OCI-M2 (cell line): Measurements from ENCODE around the gene SPECC1.
"Not testable (repeated sequence)": the region's sequence is repeated elsewhere in the genome, so short reads cannot be mapped to it uniquely, and the experiment has no call there.

ENCODE experiments used
- DNase-seq: peaks from one replicate; lab custom pipeline; 2025; ENCODE audit not compliant: unreplicated experiment; lab: John Stamatoyannopoulos, UW

Gene SPECC1

DNA sequence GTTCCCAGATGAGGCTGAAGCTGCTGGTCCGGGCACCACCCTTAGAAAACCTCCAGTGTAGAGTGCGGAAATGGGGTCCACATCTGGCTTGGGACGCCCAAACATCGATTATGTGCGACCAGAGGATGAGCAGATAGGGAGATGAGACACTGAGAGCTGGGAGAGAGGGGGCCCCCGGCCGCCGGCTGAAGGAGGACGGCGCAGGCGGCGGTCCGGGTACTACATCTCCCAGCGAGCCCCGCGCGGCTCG lies 182 bp upstream of the SPECC1 start:
- peak; percentile 53 for DNase-seq

DNA sequence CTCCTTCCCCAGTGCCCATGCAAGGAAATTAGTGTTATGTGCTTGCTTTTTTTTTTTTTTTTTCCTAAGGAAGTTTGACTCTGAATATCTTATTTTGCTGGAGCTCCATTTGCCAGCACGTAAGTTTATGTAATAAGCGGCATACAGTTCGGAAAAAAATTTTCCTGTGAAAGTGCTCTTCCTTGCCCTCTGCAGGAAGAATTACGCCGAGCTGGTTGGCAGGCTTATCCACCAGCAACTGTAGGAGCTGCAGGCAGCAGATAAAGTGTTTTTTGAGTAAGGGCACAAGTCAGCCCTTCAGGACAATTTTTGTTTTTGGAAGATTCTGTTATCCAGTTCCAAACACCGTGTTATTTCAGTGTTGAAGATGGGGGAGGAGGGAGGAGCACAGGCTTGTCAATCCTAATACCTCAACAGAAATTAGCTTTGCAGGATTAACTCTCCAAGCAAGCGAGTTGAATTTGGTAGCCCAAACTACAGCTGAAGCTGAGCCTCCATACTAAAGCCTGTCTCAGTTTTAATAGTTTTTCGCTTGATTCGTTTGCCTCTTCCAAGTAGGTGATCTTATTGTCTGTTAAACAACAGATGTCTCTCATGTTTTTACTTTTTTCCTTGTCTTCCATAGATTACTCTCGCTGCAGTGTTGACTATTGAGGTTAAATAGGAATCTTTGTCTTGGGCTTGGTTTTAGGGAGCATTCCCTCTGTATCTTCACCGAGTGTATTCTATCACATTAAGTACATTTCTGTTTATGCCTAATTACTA lies 1.1 kb downstream of the SPECC1 start:
- DNase-seq: peak; percentile 69

- DNase-seq: no peak
Observed at GRCh38 chr17:20010936-20011335, 1.8 kb downstream of the SPECC1 start.

- DNase-seq: no peak
Observed at GRCh38 chr17:20012017-20012536, 2.9 kb downstream of the SPECC1 start.

DNA sequence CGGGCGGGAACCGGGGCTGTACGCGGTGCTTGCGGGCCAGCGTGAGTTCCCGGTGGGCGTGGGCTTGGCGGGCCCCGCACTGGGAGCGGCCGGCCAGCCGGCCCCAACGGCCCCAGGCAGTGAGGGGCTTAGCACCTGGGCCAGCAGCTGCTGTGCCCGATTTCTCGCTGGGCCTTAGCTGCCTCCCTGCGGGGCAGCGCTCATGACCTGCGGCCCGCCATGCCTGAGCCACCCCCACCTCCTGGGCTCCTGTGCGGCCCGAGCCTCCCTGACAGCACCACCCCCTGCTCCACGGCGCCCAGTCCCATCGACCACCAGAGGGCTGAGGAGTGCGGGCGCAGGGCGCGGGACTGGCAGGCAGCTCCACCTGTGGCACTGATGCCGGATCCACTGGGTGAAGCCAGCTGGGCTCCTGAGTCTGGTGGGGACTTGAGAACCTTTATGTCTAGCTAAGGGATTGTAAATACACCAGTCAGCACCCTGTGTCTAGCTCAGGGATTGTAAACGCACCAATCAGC lies 7.4 kb downstream of the SPECC1 start:
- DNase-seq: not testable (repeated sequence)

- no peak for DNase-seq
Observed at GRCh38 chr17:20022701-20023100, 13.5 kb downstream of the SPECC1 start.

GRCh38 chr17:20026960-20027359 lies 17.8 kb downstream of the SPECC1 start:
- DNase-seq: no peak

- DNase-seq: no peak
Observed at GRCh38 chr17:20028443-20028842, 19.3 kb downstream of the SPECC1 start.

DNA sequence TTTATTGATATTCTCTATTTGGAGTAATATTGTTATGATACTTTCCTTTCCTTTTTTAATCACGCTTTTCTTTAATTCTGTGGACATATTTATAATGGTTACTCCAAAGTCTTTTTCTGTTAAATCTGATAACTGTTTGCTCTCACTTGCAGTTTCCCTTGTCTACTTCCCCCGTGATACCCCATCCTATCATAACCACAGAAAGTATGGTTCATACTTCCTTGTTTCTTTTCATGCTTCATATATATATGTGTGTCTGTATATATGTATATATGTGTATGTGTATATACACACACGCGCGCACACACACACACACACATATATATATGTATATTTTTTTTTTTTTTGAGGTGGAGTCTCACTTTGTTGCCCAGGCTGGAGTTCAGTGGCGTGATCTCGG lies 23.5 kb downstream of the SPECC1 start:
- DNase-seq: no peak

DNA sequence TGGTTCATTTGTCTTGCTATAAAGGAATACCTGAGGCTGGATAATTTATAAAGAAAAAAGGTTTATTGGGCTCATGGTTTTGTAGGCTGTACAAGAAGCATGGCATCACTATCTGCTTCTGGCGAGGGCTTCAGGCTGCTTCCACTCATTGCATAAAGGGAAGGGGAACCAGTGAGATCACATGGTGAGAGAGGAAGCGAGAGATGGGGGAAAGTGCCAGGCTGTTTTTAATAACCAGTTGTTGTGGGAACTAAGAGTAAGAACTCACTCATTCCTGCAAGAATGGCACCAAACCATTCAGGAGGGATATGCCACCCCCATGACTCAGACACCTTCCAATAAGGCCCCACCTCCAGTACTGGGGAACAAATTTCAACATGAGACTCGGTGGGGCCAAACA lies 24.3 kb downstream of the SPECC1 start:
- DNase-seq: no peak

DNA sequence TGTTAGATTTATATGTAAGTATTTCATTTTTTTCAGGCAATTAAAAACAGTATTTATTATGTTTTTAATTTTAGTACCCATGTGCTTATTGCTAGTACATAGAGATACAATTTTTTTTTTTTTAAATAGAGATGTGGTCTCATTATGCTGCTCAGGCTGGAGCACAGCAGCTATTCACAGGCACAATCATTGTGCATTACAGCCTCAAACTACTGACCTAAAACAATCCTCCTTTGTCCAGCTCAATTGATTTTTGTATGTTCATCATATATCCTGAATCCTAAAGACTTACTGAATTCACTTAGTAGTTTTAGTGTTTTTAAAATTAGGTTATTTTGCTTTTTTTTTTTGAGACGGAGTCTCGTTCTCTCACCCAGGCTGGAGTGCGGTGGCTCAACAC lies 26.3 kb downstream of the SPECC1 start:
- DNase-seq: no peak

DNA sequence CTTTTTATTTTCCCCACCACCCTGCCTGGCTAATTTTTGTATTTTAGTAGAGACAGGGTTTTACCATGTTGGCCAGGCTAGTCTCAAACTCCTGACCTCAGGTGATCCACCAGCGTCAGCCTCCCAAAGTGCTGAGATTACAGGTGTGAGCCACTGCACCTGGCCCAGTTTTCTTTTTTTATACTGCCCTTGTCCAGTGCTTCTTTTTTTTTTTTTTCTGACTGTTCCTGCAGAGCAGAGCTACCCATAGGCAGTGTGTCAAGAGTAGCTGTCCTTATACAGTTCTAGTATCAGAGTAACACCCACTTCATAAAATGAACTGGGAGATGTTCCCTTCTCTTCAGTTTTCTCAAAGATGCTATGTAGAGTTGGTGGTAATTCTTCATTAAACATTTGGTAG lies 28.1 kb downstream of the SPECC1 start:
- not testable (repeated sequence) for DNase-seq

DNA sequence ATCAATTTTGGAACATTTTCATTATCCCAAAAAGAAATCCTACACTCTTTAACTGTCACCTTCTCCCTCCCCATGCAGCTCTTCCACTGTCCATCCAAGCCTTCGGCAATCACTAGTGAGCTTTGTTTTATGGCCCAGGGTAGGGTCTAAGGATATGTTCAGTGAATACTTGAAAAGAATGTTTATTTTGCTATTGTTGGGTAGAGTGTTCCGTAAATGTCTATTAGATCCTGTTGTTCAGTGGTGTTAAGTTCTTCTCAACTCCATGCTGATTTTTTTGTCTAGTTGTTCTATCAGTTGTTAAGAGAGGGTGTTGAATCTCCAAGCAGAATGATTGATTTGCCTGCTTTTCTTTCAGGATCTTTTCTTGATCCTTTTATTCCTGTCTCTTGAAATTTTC lies 29.9 kb downstream of the SPECC1 start:
- DNase-seq: no peak

DNA sequence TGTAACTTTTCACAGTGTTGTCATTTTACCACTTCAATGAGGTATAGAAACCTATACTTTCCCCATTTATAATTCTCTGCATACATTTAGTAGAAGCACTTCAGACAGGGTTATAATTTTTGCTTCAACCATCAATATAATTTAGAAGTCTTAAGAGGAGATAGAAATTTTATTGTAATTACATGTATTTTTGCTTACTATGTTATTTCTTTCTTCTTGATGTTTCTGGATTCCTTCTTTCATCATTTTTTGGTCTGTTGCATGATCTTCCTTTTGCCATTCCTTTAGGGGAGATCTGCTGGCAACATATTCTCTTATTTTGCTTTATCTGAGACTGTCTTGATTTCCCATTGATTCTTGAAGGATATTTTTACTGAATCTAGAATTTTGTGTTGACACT lies 31.1 kb downstream of the SPECC1 start:
- no peak for DNase-seq

DNA sequence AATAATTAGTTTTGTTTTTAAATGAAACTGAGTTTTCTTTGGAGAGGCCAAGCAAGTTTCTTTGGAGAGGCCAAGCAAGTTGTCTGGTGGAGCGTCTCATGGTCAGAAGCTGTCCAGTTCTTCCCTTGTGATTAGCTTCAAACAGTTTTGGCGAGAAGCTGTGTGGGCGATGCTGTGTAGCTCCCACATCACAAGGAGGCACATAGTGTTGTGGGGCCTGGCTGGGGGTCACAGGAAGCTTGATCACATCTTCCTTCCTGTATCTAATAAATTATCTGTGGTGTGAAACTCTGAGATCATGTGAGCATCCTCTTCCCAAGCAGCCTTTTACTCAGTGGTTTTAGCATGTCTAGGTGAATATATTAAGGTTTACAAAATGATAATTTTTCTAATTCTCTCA lies 33.9 kb downstream of the SPECC1 start:
- DNase-seq: no peak

GRCh38 chr17:20045476-20045875 lies 36.3 kb downstream of the SPECC1 start:
- DNase-seq: no peak

DNA sequence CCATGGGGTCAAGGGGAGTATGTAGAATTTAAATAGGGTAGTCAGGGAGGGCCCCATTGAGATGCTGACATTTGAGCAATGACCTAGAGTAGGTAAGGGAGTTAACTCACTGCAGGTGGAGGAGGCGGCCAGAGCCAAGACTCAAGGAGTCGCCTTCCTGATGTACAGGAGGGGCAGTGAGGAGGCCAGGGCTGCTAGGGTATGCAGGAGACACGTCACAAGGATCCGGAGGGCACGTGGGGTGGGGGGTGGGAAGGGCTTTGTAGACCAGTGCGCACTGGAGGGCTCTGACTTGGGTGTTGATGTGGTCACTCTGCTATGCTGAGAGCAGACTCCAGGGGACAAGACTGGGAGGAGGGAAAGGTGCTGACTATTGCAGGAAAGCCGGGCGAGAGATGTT lies 37.5 kb downstream of the SPECC1 start:
- no peak for DNase-seq

- no peak for DNase-seq
Observed at GRCh38 chr17:20051624-20052023, 42.5 kb downstream of the SPECC1 start.

DNA sequence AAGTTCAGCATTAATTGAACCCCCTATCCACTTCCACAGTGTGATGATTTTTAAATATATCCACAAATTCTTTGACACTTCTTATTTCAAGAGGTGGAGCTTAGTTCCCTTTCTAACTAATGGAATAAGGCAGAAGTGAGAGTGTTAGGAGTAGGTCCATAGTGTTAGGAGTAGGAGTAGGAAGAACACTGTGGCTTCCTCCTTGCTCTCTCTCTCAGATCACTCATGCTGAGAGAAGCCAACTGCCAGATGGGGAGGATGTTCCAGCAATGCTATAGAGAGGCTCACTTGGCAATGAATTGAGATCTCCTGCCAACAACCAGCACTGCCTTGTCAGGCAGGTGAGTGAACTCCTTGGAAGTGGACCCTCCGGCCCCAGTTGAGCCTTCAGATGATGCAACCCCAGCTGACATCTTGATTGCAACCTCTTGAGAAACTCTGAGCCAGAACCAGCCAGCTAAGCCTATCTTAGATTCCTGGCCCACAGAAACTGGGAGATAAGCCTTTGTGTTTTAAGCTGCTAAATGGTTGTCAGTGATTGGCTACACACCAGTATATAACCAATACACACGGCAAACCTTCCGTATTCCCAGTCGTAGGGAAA lies 44.3 kb downstream of the SPECC1 start:
- no peak for DNase-seq

- no peak for DNase-seq
Observed at GRCh38 chr17:20059728-20060188, 50.6 kb downstream of the SPECC1 start.

DNA sequence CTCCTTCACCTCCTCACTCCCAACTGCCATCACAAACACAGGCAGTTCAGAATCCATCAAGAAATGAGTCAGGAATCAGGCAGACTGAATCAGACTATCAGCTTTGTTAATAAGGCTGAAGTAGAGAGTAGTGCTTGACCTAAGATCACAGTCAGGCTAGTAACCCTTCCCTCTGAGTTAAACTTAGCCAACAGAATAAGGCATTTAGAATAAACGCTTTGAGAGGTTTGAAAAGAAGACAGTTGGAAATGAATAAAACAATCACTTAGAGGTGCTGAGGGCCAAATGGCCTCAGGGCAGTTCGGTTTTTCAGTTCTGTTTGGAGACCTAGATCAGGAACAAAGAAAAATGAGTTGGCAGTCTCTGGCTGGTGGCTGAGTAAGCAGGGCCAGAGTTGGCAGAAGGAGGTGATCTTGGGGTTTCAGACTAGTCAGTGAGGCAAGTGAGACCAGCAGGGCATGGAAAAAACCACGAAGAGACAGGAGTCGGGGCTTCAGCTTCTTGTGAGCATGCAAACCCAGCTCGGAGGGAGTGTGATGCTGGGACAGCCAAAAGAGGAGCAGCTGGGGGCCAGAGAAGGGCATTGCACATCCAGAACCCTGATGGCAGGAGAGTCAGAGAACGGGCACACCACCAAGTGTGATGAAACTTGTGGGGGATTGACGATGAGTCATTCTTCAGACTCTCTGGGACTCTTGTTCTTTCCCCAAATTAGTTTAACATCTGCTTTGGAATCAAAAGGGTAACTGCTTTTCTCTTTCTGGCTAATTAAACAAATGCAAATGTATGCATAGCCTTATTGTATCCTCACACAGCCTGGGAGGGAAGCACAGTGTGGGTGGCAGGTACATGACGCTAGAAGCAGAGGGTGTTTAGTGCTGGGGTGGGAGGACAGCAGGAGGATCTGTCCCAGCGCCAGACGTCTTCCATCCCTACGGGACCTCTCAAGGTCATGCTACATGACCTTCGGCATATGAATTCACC lies 54.8 kb downstream of the SPECC1 start:
- no peak for DNase-seq
